Measurements from ENCODE around the gene MAN1A1. TPM values are rescaled to one million over a fixed set of nuclear protein-coding genes. Genes with fewer than 3 reads are reported as not detected.
A peak's percentile ranks its signal among the peaks of the same experiment; 100 is the strongest.

MAN1A1 gene
- polyA plus RNA-seq, 3 donors from 2014 or later = 33.9 to 64.9 (median 56.7) TPM

GRCh38 chr6:119353696-119354095 lies 4.1 kb upstream of the MAN1A1 start:
- no peak for DNase-seq
- Mint-ChIP-seq H3K9me3 (no peaks in the 10 kb centered on the region), H3K4me3 (no peak overlapping the region), H3K27me3 (ENCODE audit: low read depth in 3 of 3) (peaks cover 0 to 11% (median 5%) of the 10 kb centered on the region in 3 donors), H3K27ac (no peak overlapping the region), H3K4me1 (peaks cover 11 to 31% of the 10 kb centered on the region in 2 donors), H3K36me3 (no peaks in the 10 kb centered on the region)

DNA sequence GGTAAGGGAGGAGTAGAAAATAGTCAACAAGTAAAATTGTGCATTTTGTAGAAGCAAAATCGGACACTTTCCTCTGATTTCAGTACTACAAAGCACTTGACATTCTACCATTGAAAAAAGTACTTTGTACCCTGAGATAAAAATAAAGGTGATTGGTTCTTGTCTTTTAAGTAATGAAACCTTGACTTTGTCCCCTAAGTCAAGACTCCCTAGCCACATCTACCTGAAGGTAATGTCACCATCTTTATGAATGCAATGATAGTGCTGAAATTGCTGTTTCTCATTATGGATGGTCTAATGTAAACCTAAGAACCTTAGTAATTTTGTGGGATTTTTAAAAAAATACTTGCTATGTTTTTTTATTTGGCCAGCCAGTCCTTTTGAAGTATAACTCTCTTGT lies 2.4 kb upstream of the MAN1A1 start:
- H3K4me1 Mint-ChIP-seq = peaks cover 22 to 44% of the 10 kb centered on the region in 2 donors
- H3K36me3 Mint-ChIP-seq = no peaks in the 10 kb centered on the region
- no peak for DNase-seq
- peak overlapping the region in 1 of 6 donors; percentile 7 for H3K27ac Mint-ChIP-seq
- no peak overlapping the region for H3K4me3 Mint-ChIP-seq
- peaks cover 0 to 3% (median 0%) of the 10 kb centered on the region in 6 donors for H3K9me3 Mint-ChIP-seq
- H3K27me3 Mint-ChIP-seq (ENCODE audit: low read depth in 3 of 3) = peaks cover 5 to 18% (median 5%) of the 10 kb centered on the region in 3 donors

DNA sequence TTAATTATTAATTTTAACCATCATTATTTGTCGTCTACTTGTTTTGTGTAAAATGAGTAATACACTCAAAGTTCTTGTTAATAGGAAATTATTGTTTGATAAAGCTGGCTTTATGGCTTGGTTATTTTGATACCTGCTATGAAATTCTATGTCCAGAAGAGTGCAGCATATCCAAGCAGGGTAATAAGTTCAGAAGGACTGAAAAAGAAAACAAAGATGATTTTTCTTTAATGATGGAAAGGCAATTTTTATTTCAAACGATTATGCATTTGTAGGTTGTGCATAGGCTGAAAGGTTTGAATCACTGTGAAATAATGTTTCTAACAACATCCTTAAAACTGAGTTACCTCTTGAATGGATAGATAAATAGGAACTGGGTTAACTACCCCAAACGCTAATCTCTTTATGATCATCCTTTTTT lies 1.4 kb upstream of the MAN1A1 start:
- Mint-ChIP-seq H3K27ac (peak overlapping the region in 5 of 6 donors; percentile 84 to 96 (median 93)), H3K4me3 (peak overlapping the region; percentile 85 to 96 (median 91)), H3K27me3 (ENCODE audit: low read depth in 3 of 3) (peaks cover 5 to 18% (median 5%) of the 10 kb centered on the region in 3 donors), H3K9me3 (peaks cover 0 to 3% (median 0%) of the 10 kb centered on the region in 6 donors), H3K36me3 (no peaks in the 10 kb centered on the region), H3K4me1 (peaks cover 33 to 55% of the 10 kb centered on the region in 2 donors)
- no peak for DNase-seq

GRCh38 chr6:119350202-119350951 lies 816 bp upstream of the MAN1A1 start:
- Mint-ChIP-seq H3K4me1 (peaks cover 39 to 61% of the 10 kb centered on the region in 2 donors), H3K27me3 (ENCODE audit: low read depth in 3 of 3) (peaks cover 5 to 18% (median 5%) of the 10 kb centered on the region in 3 donors), H3K4me3 (peak overlapping the region; percentile 85 to 96 (median 91)), H3K27ac (peak overlapping the region; percentile 79 to 96 (median 92)), H3K36me3 (peaks cover 0 to 1% (median 0%) of the 10 kb centered on the region in 3 donors), H3K9me3 (peaks cover 0 to 3% (median 0%) of the 10 kb centered on the region in 6 donors)
- peak; percentile 66 to 70 (median 66) for DNase-seq

GRCh38 chr6:119348748-119349360 lies 707 bp downstream of the MAN1A1 start:
- H3K27ac Mint-ChIP-seq = peak overlapping the region in 3 of 6 donors; percentile 47 to 83 (median 82)
- H3K36me3 Mint-ChIP-seq = peaks cover 0 to 4% (median 0%) of the 10 kb centered on the region in 3 donors
- peak in 2 of 3 donors; percentile 48 to 54 for DNase-seq
- H3K9me3 Mint-ChIP-seq = peaks cover 0 to 3% (median 0%) of the 10 kb centered on the region in 6 donors
- H3K27me3 Mint-ChIP-seq (ENCODE audit: low read depth in 3 of 3) = peaks cover 5 to 18% (median 5%) of the 10 kb centered on the region in 3 donors
- peak overlapping the region; percentile 79 to 99 (median 97) for H3K4me3 Mint-ChIP-seq
- peaks cover 53 to 75% of the 10 kb centered on the region in 2 donors for H3K4me1 Mint-ChIP-seq

DNA sequence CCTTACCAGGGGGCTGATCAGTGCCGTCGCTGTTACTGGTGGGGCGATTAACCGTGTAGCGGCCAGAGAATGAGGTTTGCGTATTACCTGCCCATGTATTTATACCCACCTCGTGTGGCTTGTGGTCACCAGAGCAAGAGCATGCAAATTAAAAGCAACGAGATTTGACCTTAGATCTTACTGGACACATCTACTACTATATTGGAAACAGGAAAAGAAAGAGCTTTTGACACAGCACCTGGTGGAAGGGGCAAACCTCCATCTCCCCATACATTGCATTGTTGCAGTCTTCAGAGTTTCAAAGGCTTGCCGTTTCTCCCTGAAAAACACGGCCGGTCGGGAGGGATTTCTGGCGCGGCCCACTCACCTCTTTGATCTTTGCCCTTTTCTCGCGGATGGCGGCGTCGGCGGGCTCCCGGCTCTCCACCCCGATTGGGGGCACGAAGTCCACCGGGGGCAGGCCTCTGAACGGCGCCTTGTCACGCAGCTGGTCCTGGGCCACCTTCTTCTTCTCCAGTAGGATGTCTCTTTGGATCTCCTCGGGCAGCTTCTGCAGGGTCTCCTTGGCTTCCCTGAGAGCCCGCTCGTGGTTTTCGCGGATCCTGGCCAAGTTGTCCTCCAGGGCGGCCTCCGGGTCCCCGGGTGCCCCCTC lies 1.3 kb downstream of the MAN1A1 start:
- H3K4me1 Mint-ChIP-seq = peaks cover 59 to 75% of the 10 kb centered on the region in 2 donors
- peaks cover 5 to 18% (median 5%) of the 10 kb centered on the region in 3 donors for H3K27me3 Mint-ChIP-seq (ENCODE audit: low read depth in 3 of 3)
- H3K9me3 Mint-ChIP-seq = peaks cover 0 to 3% (median 0%) of the 10 kb centered on the region in 6 donors
- H3K4me3 Mint-ChIP-seq = peak overlapping the region; percentile 95 to 99 (median 98)
- peak; percentile 37 to 48 (median 44) for DNase-seq
- H3K27ac Mint-ChIP-seq = peak overlapping the region; percentile 83 to 97 (median 92)
- H3K36me3 Mint-ChIP-seq = peaks cover 0 to 4% (median 0%) of the 10 kb centered on the region in 3 donors

DNA sequence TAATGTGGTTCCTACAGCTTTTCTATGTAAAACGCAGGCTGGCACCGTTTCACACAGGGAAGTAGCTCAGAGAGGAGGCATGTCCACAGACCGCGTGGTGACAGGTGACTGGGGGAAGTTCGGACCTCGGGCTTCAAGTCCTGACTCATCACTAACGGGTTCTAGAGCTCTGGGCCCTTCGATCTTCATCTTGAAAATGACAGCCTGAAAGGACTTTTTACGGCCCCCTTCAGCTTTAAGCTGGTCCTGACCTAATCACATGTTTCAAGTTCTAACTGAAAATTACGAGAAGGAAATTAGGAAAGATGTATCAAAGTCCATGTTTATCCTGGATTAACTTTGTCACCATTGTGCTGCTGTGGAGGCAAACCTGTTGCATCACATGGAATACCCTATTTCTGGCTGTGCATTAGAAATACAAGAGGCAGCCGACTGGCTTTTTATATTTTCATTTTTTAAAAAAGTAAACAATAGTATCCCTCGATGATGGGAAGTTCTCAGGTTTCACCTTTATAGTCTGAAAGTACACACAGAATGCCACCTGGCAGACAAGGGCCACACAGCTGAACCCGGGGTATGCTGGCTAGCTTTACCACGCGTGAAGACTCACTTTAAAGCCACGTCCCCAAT lies 2.0 kb downstream of the MAN1A1 start:
- H3K9me3 Mint-ChIP-seq = peaks cover 0 to 3% (median 0%) of the 10 kb centered on the region in 6 donors
- H3K27me3 Mint-ChIP-seq (ENCODE audit: low read depth in 3 of 3) = peaks cover 5 to 18% (median 5%) of the 10 kb centered on the region in 3 donors
- peaks cover 0 to 4% (median 0%) of the 10 kb centered on the region in 3 donors for H3K36me3 Mint-ChIP-seq
- peak overlapping the region; percentile 95 to 99 (median 98) for H3K4me3 Mint-ChIP-seq
- H3K4me1 Mint-ChIP-seq = peaks cover 66 to 79% of the 10 kb centered on the region in 2 donors
- DNase-seq = peak; percentile 25 to 43 (median 34)
- peak overlapping the region; percentile 83 to 97 (median 92) for H3K27ac Mint-ChIP-seq

GRCh38 chr6:119346936-119347335 lies 2.6 kb downstream of the MAN1A1 start:
- Mint-ChIP-seq H3K36me3 (peaks cover 0 to 4% (median 0%) of the 10 kb centered on the region in 3 donors), H3K4me1 (peaks cover 72 to 83% of the 10 kb centered on the region in 2 donors), H3K4me3 (peak overlapping the region; percentile 95 to 99 (median 98)), H3K27ac (peak overlapping the region; percentile 83 to 97 (median 92)), H3K27me3 (ENCODE audit: low read depth in 3 of 3) (peaks cover 5 to 18% (median 5%) of the 10 kb centered on the region in 3 donors), H3K9me3 (peaks cover 0 to 3% (median 0%) of the 10 kb centered on the region in 6 donors)
- DNase-seq = no peak

- peaks cover 0 to 3% (median 0%) of the 10 kb centered on the region in 6 donors for H3K9me3 Mint-ChIP-seq
- peaks cover 5 to 18% (median 5%) of the 10 kb centered on the region in 3 donors for H3K27me3 Mint-ChIP-seq (ENCODE audit: low read depth in 3 of 3)
- peaks cover 0 to 4% (median 0%) of the 10 kb centered on the region in 3 donors for H3K36me3 Mint-ChIP-seq
- H3K4me1 Mint-ChIP-seq = peaks cover 71 to 83% of the 10 kb centered on the region in 2 donors
- no peak for DNase-seq
- peak overlapping the region; percentile 95 to 99 (median 98) for H3K4me3 Mint-ChIP-seq
- H3K27ac Mint-ChIP-seq = peak overlapping the region; percentile 83 to 97 (median 92)
Measured at GRCh38 chr6:119346450-119346849, 3.1 kb downstream of the MAN1A1 start.

DNA sequence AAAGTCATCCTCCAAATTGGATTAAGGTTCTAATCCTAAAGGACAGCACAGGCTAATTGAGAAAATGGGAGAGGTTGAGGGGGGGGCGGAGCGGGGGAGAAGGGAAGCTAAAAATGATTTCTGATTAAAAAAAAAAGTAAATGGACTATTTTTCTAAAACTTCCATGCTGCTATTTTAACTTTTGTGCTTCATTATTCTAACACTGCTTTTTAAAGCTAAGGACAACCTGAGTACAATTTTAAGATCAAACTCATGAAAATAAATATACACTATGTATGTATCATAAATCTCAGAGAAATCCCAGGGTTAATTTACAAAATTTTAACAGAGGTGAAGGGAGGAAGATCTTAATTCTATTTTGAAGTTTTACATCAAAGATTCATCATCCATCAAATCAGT lies 4.4 kb downstream of the MAN1A1 start:
- peaks cover 2 to 13% (median 5%) of the 10 kb centered on the region in 3 donors for H3K27me3 Mint-ChIP-seq (ENCODE audit: low read depth in 3 of 3)
- peaks cover 0 to 4% (median 0%) of the 10 kb centered on the region in 3 donors for H3K36me3 Mint-ChIP-seq
- peaks cover 0 to 3% (median 0%) of the 10 kb centered on the region in 6 donors for H3K9me3 Mint-ChIP-seq
- H3K27ac Mint-ChIP-seq = peak overlapping the region; percentile 5 to 95 (median 80)
- DNase-seq = no peak
- peaks cover 77 to 83% of the 10 kb centered on the region in 2 donors for H3K4me1 Mint-ChIP-seq
- H3K4me3 Mint-ChIP-seq = peak overlapping the region; percentile 95 to 99 (median 98)

- Mint-ChIP-seq H3K27me3 (ENCODE audit: low read depth in 3 of 3) (peaks cover 0 to 9% (median 5%) of the 10 kb centered on the region in 3 donors), H3K9me3 (peaks cover 0 to 3% (median 0%) of the 10 kb centered on the region in 6 donors), H3K4me3 (peak overlapping the region in 4 of 5 donors; percentile 4 to 98 (median 27)), H3K36me3 (peaks cover 0 to 4% (median 0%) of the 10 kb centered on the region in 3 donors), H3K4me1 (peaks cover 83 to 89% of the 10 kb centered on the region in 2 donors), H3K27ac (peak overlapping the region; percentile 42 to 95 (median 73))
- no peak for DNase-seq
Measured at GRCh38 chr6:119344306-119344705, 5.3 kb downstream of the MAN1A1 start.

DNA sequence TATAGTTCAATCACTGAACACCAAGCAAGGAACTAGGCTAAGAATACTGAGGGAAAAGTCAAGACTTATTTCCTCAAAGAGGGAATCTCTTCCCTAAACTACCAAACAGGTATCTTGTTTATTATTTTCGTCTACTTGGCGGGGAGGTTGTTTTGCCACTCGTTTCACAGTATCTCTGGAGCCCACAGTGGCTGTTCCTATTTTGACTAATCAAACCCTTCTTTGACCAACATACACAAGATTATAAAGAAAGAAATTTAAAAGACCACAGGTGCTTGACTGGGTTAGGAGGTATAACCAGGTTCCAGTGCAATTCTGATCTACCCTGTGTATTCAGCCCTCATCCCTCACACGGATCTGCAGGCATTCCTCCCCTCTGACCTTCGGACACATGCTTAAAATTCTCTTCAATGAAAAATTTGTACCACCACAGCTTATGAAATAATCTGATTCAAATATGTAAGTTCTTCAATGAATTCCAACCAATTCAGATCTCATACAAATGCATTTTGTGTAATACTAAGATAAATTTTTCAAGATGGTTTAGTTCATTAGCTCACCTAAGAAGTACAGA lies 5.9 kb downstream of the MAN1A1 start:
- Mint-ChIP-seq H3K4me3 (peak overlapping the region in 2 of 5 donors; percentile 42 to 98), H3K36me3 (peaks cover 0 to 5% (median 4%) of the 10 kb centered on the region in 3 donors), H3K9me3 (peaks cover 0 to 3% (median 0%) of the 10 kb centered on the region in 6 donors), H3K4me1 (peaks cover 89 to 96% of the 10 kb centered on the region in 2 donors), H3K27me3 (ENCODE audit: low read depth in 3 of 3) (peaks cover 0 to 7% (median 5%) of the 10 kb centered on the region in 3 donors), H3K27ac (peak overlapping the region; percentile 16 to 95 (median 74))
- DNase-seq = no peak

All from immature natural killer cell (primary cell).